ENCODE data around the gene MYORG. TPM values are rescaled to one million over a fixed set of nuclear protein-coding genes. Genes with fewer than 3 reads are reported as not detected.

Gene MYORG
- total and polyA plus RNA-seq, 2 experiments from 2014 or later: 0.92 to 1.2 TPM

DNA sequence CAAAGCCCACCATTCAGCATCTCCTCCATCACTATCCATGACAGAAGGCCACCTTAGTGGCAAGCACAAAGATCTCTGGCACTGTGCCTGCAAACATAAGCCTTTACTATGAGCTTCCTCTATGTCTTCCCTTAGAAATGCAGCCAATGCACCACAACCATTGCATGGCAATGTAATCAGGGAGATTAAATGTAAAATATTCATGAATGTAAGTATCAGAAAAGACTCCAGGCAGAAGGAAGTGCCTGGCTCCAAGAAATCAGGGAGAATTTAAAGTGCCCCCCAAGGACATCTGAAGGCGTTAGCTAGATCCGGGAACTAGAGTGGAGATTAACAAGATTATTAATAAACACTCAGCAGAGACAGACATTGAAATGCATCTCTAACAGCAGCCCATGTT is 32.5 kb upstream of the MYORG start:
- TF ChIP-seq, protein P1, sequence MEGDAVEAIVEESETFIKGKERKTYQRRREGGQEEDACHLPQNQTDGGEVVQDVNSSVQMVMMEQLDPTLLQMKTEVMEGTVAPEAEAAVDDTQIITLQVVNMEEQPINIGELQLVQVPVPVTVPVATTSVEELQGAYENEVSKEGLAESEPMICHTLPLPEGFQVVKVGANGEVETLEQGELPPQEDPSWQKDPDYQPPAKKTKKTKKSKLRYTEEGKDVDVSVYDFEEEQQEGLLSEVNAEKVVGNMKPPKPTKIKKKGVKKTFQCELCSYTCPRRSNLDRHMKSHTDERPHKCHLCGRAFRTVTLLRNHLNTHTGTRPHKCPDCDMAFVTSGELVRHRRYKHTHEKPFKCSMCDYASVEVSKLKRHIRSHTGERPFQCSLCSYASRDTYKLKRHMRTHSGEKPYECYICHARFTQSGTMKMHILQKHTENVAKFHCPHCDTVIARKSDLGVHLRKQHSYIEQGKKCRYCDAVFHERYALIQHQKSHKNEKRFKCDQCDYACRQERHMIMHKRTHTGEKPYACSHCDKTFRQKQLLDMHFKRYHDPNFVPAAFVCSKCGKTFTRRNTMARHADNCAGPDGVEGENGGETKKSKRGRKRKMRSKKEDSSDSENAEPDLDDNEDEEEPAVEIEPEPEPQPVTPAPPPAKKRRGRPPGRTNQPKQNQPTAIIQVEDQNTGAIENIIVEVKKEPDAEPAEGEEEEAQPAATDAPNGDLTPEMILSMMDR (IDR thresholded peaks at IDR 0.05; ENCODE audit: low read depth, low read length): no peak

DNA sequence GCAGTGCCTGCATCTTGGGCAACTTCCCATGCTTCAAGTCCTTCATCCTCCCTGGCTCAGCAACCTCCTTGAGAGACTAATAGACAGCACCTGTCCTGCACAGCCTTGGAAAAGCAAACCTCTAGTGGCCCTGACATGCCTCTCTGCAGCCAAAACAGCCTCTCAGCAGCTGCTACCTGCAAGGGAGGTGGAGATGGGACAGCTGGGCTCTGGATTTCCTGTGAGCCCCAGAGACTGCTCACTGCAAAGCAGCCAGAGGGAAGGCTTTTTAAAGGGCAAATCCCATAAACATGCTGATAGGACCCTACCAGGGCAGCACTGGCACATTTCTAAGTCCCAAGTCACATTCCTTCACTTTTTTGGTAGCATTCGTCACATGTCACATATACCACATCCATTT is 31.5 kb upstream of the MYORG start:
- no peak for DNase-seq (ENCODE audit: low read depth in 1 of 2, low spot score in 1 of 2)
- H3K36me3 ChIP-seq: no peaks in the 10 kb centered on the region
- H3K9me3 ChIP-seq (ENCODE audit: low read depth): no peaks in the 10 kb centered on the region
- H3K4me1 ChIP-seq (ENCODE audit: low read depth): no peaks in the 10 kb centered on the region
- no peaks in the 10 kb centered on the region for H3K27me3 ChIP-seq
- TF ChIP-seq, protein P1 (IDR thresholded peaks at IDR 0.05; ENCODE audit: low read depth, low read length): no peak
- H3K27ac ChIP-seq: no peak overlapping the region
- no peak overlapping the region for H3K4me3 ChIP-seq

More for the DNA sequence above, 32.5 kb upstream of the MYORG start:
- Histone ChIP-seq H3K4me3 (no peak overlapping the region), H3K9me3 (ENCODE audit: low read depth) (no peaks in the 10 kb centered on the region), H3K36me3 (no peaks in the 10 kb centered on the region), H3K27me3 (no peaks in the 10 kb centered on the region), H3K4me1 (ENCODE audit: low read depth) (no peaks in the 10 kb centered on the region), H3K27ac (no peak overlapping the region)
- no peak for DNase-seq (ENCODE audit: low read depth in 1 of 2, low spot score in 1 of 2)

DNA sequence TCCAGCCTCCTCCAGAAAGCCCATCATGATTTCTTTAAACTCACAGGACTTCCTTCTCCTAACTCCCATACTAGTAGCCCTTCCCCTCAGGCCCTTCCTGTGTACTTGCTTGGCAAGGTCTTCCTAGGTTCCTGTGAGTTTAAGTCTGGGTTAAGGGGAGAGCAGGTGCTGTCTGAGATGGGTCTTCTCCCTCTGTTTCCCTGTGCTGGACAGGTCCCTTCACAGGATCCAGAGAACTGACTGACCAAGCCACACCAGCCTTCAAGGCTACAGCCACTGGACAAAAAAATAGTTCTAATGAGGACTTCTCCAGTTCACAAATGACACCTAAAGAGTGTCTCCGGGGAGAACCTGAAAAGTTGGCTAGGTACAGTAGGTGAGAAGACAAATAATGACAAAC is 29.5 kb upstream of the MYORG start:
- Histone ChIP-seq H3K27me3 (no peaks in the 10 kb centered on the region), H3K27ac (no peak overlapping the region), H3K36me3 (no peaks in the 10 kb centered on the region), H3K9me3 (ENCODE audit: low read depth) (no peaks in the 10 kb centered on the region), H3K4me1 (ENCODE audit: low read depth) (no peaks in the 10 kb centered on the region), H3K4me3 (no peak overlapping the region)
- TF ChIP-seq, protein P1 (IDR thresholded peaks at IDR 0.05; ENCODE audit: low read depth, low read length): no peak
- DNase-seq (ENCODE audit: low read depth in 1 of 2, low spot score in 1 of 2): no peak

DNA sequence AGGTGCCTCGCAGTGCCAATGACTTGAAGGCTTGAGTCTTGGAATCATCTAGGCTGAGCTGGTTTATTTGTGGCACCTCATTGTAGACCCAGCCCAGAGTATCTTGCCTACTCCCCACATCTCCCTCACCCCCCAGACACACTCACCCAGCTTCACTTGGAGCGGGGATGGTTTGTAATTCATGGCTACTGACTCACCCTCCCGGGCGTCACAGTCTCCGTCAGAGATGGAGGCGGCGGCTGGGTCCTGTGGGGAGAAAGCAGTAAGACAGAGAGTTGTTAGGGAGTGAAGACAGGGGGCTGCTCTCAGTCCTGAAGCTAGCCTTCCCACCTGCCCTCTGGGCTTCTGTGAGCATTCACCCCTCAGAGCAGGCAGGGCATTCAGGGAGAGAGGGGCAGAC is 29.0 kb upstream of the MYORG start:
- Histone ChIP-seq H3K4me3 (no peak overlapping the region), H3K9me3 (ENCODE audit: low read depth) (no peaks in the 10 kb centered on the region), H3K27ac (no peak overlapping the region), H3K36me3 (no peaks in the 10 kb centered on the region), H3K27me3 (no peaks in the 10 kb centered on the region), H3K4me1 (ENCODE audit: low read depth) (no peaks in the 10 kb centered on the region)
- TF ChIP-seq, protein P1 (IDR thresholded peaks at IDR 0.05; ENCODE audit: low read depth, low read length): no peak
- peak in 1 of 2 donors; percentile 11 for DNase-seq (ENCODE audit: low read depth in 1 of 2, low spot score in 1 of 2)

DNA sequence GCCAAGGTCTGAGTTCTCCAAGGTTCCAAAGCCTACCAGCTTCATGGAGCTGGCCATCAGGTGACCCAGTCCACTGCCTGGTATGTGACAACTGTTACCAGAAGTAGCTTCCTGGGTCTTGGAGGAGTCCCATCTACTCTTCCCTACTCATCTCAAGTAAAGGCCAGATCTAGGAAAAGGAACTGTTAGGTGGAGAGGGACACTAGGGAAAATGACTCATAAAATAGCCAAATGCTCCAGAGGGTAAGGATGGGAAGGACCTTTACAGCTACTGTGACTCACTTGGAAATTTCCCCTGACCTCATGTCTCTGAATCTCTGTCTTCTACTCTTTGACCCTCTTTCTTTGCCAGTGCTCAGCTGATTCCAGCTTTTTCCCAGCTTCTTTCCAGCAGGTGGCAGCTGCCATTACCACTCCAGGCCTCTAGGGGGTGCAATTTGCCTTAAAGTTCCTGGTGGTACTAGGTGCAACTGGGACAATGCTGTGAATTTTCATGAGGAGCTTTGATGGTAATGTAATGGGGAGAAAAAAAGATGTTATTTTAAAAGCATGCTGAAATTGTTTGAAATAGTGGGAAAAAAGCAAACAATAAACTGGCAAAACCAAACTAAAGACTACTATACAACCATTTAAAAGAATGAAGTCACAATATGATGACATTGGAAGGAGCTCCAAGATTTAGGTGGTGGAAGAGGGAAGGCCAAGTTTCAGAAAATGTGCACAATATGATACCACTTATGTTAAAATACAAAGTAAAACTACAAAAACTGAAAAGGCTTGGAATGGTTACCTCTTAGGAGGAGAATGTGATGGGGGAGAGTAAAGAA is 27.1 kb upstream of the MYORG start:
- H3K27me3 ChIP-seq: no peaks in the 10 kb centered on the region
- H3K9me3 ChIP-seq (ENCODE audit: low read depth): no peaks in the 10 kb centered on the region
- peak; percentile 70 to 78 for DNase-seq (ENCODE audit: low read depth in 1 of 2, low spot score in 1 of 2)
- H3K4me3 ChIP-seq: no peak overlapping the region
- no peak overlapping the region for H3K27ac ChIP-seq
- H3K4me1 ChIP-seq (ENCODE audit: low read depth): no peaks in the 10 kb centered on the region
- TF ChIP-seq, protein P1 (IDR thresholded peaks at IDR 0.05; ENCODE audit: low read depth, low read length): peak; percentile 99
- no peaks in the 10 kb centered on the region for H3K36me3 ChIP-seq
